Urinary bladder (tissue), 4 donors: ENCODE data around the gene LATS2. TPM values are rescaled to one million over a fixed set of nuclear protein-coding genes. Genes with fewer than 3 reads are reported as not detected.
"Not testable (repeated sequence)": the region's sequence is repeated elsewhere in the genome, so short reads cannot be mapped to it uniquely, and the experiment has no call there.

Source experiments
- DNase-seq: peaks from one replicate; pipeline ENCODE4 v3.0.0-alpha.2; 2015; ENCODE audit errors: extremely low spot score
- H3K27ac ChIP-seq: one replicate; pipeline ENCODE4 v1.5.1; 2013; ENCODE audit warnings: low read depth, mild to moderate bottlenecking, moderate library complexity
- H3K36me3 ChIP-seq: one replicate; pipeline ENCODE4 v1.6.1; 2013; ENCODE audit warnings: mild to moderate bottlenecking, moderate library complexity; ENCODE audit not compliant: insufficient read depth
- H3K4me1 ChIP-seq: one replicate; pipeline ENCODE4 v1.6.1; 2013; ENCODE audit warnings: mild to moderate bottlenecking, moderate library complexity; ENCODE audit not compliant: insufficient read depth
- H3K4me3 ChIP-seq: one replicate; pipeline ENCODE4 v1.5.1; 2013; ENCODE audit warnings: low read depth, low read length
- WGBS: extraction: QIAGEN DNeasy Blood & Tissue Kit; methylation state at CpG from one replicate; pipeline ENCODE4 v1.1.7; 2013; 5-methylcytosine and 5-hydroxymethylcytosine counted together
- polyA plus RNA-seq: library from polyadenylated mRNA; stranded (reverse); fragments of 200-250 nt; gene quantifications from one replicate; pipeline ENCODE4 v1.2.3, GENCODE V29; 2013
- total RNA-seq: library from RNA; depleted of rRNA; stranded (reverse); fragments of >200 nt; gene quantifications from one replicate; pipeline ENCODE4 v1.2.3, GENCODE V29; 2014
- donor health status: healthy with polysubstance abuse.
- donor health status: healthy.

LATS2 gene
- total and polyA plus RNA-seq, 2 donors: 17.2 to 21.5 TPM

GRCh38 chr13:20981370-20982095, 79.9 kb downstream of the LATS2 start:
- no peak for DNase-seq
- no peak overlapping the region for H3K27ac ChIP-seq
- no peaks in the 10 kb centered on the region for H3K36me3 ChIP-seq
- H3K4me3 ChIP-seq: no peak overlapping the region
- no peaks in the 10 kb centered on the region for H3K4me1 ChIP-seq
- WGBS: 89% methylated on average over 18 of the region's 18 CpGs

GRCh38 chr13:20980899-20981298, 80.5 kb downstream of the LATS2 start:
- H3K4me1 ChIP-seq: no peaks in the 10 kb centered on the region
- WGBS: 91% methylated on average over 4 of the region's 4 CpGs
- H3K4me3 ChIP-seq: no peak overlapping the region
- no peak for DNase-seq
- H3K27ac ChIP-seq: no peak overlapping the region
- H3K36me3 ChIP-seq: no peaks in the 10 kb centered on the region

- 74% methylated on average over 5 of the region's 5 CpGs for WGBS
- Histone ChIP-seq H3K4me1 (no peaks in the 10 kb centered on the region), H3K27ac (no peak overlapping the region), H3K36me3 (no peaks in the 10 kb centered on the region), H3K4me3 (no peak overlapping the region)
- DNase-seq: no peak
These were observed 81.0 kb downstream of the LATS2 start for GRCh38 chr13:20980430-20980829.

GRCh38 chr13:20977394-20977793, 84.0 kb downstream of the LATS2 start:
- H3K4me1 ChIP-seq: no peaks in the 10 kb centered on the region
- 98% methylated on average over 2 of the region's 2 CpGs for WGBS
- H3K4me3 ChIP-seq: no peak overlapping the region
- H3K27ac ChIP-seq: no peak overlapping the region
- peaks cover 3% of the 10 kb centered on the region for H3K36me3 ChIP-seq
- DNase-seq: no peak

- H3K27ac ChIP-seq: no peak overlapping the region
- H3K36me3 ChIP-seq: peaks cover 3% of the 10 kb centered on the region
- no peak overlapping the region for H3K4me3 ChIP-seq
- DNase-seq: no peak
- H3K4me1 ChIP-seq: no peaks in the 10 kb centered on the region
- WGBS: 94% methylated on average over 20 of the region's 20 CpGs
These were observed 86.3 kb downstream of the LATS2 start for GRCh38 chr13:20974981-20975585.

- no peak overlapping the region for H3K27ac ChIP-seq
- H3K4me1 ChIP-seq: no peaks in the 10 kb centered on the region
- WGBS: 85% methylated on average over 8 of the region's 8 CpGs
- no peak for DNase-seq
- no peak overlapping the region for H3K4me3 ChIP-seq
- peaks cover 3% of the 10 kb centered on the region for H3K36me3 ChIP-seq
These were observed 87.4 kb downstream of the LATS2 start for GRCh38 chr13:20973886-20974425.

- H3K27ac ChIP-seq: no peak overlapping the region
- WGBS: 91% methylated on average over 2 of the region's 2 CpGs
- DNase-seq: no peak
- H3K4me3 ChIP-seq: no peak overlapping the region
- no peaks in the 10 kb centered on the region for H3K4me1 ChIP-seq
- H3K36me3 ChIP-seq: peaks cover 3% of the 10 kb centered on the region
These were observed 88.7 kb downstream of the LATS2 start for GRCh38 chr13:20972731-20973130.

- 89% methylated on average over 1 of the region's 1 CpG for WGBS
- no peak overlapping the region for H3K27ac ChIP-seq
- no peaks in the 10 kb centered on the region for H3K36me3 ChIP-seq
- H3K4me1 ChIP-seq: no peaks in the 10 kb centered on the region
- DNase-seq: no peak
- no peak overlapping the region for H3K4me3 ChIP-seq
These were observed 92.2 kb downstream of the LATS2 start for GRCh38 chr13:20969182-20969581.

GRCh38 chr13:20968745-20969144, 92.6 kb downstream of the LATS2 start:
- H3K36me3 ChIP-seq: no peaks in the 10 kb centered on the region
- H3K27ac ChIP-seq: no peak overlapping the region
- no peak overlapping the region for H3K4me3 ChIP-seq
- no peak for DNase-seq
- H3K4me1 ChIP-seq: no peaks in the 10 kb centered on the region
- WGBS: 64% methylated on average over 2 of the region's 2 CpGs

GRCh38 chr13:20967340-20967739, 94.0 kb downstream of the LATS2 start:
- H3K27ac ChIP-seq: no peak overlapping the region
- 73% methylated on average over 5 of the region's 5 CpGs for WGBS

GRCh38 chr13:20964904-20965303, 96.5 kb downstream of the LATS2 start:
- 83% methylated on average over 3 of the region's 3 CpGs for WGBS
- Histone ChIP-seq H3K4me1 (no peaks in the 10 kb centered on the region), H3K4me3 (no peak overlapping the region), H3K27ac (no peak overlapping the region), H3K36me3 (no peaks in the 10 kb centered on the region)
- no peak for DNase-seq

More at GRCh38 chr13:20967340-20967739, 94.0 kb downstream of the LATS2 start:
- no peak for DNase-seq
- H3K4me1 ChIP-seq: no peaks in the 10 kb centered on the region
- H3K4me3 ChIP-seq: no peak overlapping the region
- H3K36me3 ChIP-seq: no peaks in the 10 kb centered on the region

GRCh38 chr13:20961663-20962062, 99.7 kb downstream of the LATS2 start:
- WGBS: 84% methylated on average over 10 of the region's 10 CpGs
- H3K4me3 ChIP-seq: not testable (repeated sequence)

GRCh38 chr13:20960663-20961309, 100.6 kb downstream of the LATS2 start:
- Histone ChIP-seq H3K36me3 (no peaks in the 10 kb centered on the region), H3K27ac (no peak overlapping the region), H3K4me3 (no peak overlapping the region), H3K4me1 (no peaks in the 10 kb centered on the region)
- DNase-seq: no peak
- 43% methylated on average over 14 of the region's 14 CpGs for WGBS

More at GRCh38 chr13:20961663-20962062, 99.7 kb downstream of the LATS2 start:
- not testable (repeated sequence) for H3K27ac ChIP-seq, H3K36me3 ChIP-seq, H3K4me1 ChIP-seq, DNase-seq
